GM10847 (cell line): Measurements from ENCODE around the gene CUL1.

Source experiments
- POLR2A ChIP-seq: IDR thresholded peaks from 2 replicates; pipeline ENCODE4 v1.6.1; 2011; ENCODE audit not compliant: insufficient read length; ENCODE audit errors: extremely low read depth

Gene CUL1

DNA sequence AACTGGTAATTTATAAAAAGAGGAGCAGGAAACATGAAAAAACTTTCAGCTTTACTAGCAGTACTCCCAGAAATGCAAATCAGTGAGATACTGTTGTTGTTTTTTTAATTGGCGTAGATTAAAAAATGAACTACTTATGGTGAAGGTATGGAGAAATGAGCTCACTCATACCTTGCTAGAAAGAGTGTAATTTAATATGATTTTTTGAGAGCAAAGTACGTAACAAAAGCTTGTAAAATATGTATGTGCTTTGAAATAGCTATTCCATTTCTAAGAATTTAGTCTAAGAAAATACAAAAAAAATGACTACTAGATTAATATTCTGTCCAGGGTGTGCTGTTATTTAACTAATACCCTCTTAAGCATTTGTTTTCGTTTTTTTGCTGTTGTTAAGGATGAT lies 5.5 kb downstream of the CUL1 start:
- TF ChIP-seq POLR2A: no peak

DNA sequence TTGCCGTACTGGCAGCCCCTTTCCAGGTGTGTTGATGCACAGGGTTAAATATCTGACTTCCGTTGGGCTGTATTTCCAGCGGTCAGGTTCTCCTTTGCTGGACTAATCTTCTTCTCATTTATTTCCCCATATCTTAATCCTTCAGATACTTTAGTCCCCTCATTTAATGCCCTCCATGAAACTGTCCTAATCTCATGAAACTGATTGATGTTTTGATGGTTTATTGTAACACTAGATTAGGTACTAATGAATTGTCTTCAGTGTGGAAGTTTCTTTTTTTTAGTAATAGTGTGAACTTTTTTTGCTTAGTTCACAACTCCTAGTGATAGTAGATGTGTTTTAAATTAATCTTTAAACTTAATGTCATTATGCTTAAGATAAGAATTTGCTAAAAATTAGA lies 6.3 kb downstream of the CUL1 start:
- no peak for TF ChIP-seq POLR2A

DNA sequence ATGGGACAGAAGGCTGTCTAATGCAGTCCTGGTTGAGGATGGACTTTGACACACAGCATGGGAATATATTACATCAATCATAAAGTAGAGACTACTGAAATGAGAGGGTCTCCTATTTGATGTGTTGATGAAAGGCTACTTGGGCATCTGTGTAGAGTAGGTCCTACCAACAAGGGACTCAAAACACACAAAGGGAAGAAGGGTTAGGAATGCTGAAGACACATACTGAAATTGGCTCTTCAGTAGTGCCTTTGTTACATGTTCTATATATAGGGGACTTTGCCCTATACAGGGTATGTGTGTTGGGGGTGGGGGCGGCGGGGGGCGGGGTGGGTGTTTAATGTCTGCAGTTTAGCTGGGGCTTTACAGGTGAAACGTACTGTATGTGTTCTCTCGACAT lies 7.7 kb downstream of the CUL1 start:
- no peak for TF ChIP-seq POLR2A

DNA sequence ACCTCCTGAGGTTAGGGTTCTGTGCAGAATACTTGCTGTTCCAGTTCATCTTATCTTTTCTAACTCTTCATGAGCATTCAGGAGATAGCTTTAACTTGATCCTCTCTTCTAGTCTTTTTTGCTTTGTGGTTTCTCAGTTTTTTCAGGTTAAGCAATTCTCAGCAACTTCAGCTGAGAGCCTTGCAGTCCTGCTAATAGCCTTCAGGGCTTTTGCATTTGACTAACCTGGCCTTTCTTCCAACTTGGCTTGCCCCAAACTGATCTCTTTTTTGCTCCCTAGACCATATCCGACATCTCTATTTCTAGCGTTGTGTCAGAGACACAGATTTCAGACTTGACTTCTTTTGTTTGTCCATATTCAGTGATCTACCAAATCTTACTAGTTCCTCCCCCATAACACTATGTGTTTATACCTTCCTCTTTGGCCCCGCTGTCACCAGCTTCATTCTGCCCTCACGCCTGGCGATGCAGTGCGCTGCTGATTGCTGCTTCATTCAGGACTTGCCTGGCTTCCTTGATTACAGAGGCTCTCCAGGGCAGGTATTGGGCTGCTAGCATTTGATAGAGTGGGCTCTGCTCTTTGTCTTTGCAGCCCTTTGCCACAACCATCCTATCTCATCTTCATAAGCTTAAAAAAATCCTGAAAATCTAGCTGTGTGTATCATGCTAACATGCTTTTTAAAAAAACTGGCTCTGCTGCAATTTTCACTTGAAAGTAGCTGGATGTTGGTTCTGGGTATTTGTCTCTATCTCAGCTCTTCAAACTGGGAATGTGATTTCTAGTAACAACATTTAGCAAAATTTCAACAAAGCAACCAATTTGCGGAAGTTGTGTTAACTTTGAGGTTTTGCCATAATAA lies 9.6 kb downstream of the CUL1 start:
- no peak for TF ChIP-seq POLR2A

DNA sequence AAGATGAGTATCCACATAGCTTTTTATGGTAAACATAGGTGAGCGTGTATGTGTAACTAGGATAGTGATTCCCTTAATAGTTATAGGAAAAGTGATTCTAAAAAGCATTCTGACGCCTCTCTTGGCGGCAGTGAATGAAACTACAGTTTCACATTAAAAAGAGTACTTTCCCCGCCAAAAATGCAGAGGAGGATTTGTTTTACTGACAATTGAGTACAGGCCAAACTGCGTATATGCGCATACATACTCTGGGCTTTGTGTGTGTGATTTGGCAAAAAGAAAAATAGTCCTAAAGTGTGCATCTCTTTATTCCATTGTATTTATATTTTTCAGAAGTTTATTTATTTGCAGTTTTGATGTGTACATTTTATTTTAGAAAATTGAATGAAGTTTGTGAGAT lies 10.3 kb downstream of the CUL1 start:
- TF ChIP-seq POLR2A: no peak

DNA sequence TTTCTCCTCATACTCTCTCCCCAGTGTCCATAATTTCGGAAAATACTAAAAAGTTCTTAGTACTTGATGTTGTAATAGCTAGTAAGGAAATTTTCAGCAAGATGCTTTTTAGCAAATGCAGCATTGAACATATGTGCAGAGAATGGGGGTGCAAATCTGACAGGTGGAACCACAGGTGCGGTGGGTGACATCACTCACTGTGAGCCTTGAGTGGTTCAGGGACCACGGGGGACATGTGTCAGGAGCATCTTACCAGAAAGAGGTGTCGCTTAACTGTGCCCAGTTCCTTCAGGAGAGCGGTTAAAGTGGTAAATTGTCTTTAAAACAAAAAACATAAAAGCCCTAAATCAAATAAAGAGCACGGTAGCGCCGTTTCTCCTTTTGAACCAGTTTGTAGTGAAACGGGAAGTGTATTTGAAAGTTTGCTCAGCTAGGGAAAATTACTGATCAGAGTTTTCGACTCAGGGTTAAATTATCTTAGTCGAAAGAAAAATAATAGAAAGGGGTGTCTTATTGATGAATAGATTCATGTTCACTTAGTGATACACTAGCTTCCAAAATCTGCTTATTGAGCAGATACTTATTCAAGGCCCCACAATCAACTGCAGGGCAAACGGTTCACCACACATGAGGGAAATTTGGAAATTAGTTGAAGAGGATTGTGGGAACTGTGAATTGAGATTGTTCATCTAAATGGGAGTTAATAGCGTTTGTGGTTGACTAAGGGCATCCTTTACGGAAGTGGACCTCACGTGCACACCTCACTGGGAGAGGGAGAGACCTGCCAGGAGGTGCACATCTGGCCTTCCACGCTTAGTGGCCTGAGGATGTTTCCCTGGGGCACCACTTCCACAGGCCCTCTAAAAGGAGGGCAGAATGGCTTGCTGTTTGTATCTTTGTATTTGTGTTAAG lies 12.7 kb downstream of the CUL1 start:
- no peak for TF ChIP-seq POLR2A

DNA sequence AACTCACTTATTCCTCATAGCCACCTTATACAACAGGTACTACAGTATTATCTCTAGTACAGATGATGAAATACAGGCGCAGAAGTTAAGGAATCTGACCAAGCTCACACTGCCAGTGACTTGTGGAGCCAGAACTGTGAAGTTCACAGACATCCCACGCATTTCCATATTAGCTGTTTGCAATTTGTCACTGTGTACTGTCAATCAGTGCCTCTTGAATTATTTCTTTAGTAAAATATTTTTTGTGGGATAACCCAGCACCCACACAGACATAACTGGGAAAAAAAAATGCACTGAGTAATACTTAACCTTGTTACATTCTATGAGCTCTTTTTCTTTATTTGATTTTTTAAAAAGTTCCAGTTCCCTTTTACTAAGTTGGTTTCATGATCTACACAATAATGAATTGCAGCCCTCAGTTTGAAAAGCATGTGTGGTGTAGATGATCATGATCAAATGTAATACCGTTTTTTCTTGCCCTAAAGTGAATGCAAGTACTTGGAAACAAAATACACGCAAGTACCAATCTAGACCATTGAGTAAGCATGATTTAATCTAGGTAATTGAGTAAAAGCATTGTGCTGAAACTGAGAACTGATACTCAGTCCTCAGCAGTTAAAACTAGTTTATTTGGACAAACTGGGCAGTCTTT lies 14.1 kb downstream of the CUL1 start:
- no peak for TF ChIP-seq POLR2A

DNA sequence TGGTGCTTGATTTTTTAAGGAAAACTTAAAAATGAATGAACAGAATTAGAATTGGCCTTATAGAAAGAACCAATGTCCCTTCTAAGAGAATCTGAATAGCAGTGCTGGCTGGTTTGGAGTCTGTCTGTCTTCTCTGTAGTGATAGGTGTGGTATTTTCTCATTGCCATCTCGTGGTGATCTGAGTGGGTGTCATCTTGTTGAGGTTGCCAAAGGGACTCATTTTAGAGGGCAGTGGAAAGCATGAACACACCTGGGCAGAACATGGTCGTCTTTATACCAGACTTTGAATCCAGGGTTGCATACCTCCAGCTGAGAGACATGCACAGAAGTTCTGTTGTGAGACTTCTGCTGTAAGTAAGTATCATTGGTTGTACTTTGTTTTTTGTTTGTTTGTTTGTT lies 15.8 kb downstream of the CUL1 start:
- TF ChIP-seq POLR2A: no peak

DNA sequence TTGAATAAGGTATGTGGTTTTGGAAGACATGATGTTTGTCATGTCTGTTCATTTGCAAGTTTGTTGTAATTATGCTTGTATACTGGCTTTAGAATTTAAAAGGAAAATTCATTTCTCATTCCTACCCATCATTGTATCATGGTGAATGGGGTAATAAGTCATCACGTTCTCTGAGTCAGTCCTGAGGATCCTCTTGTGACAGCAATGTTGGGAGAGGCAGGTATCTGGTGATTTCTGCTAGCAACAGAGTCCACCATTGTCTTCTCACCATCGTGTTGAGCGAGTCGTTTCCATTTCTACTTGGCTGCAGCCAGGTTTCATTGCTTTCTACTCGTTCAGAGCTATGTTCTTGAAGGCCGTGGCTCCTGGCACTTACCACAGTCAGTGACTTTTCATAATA lies 16.3 kb downstream of the CUL1 start:
- TF ChIP-seq POLR2A: no peak

DNA sequence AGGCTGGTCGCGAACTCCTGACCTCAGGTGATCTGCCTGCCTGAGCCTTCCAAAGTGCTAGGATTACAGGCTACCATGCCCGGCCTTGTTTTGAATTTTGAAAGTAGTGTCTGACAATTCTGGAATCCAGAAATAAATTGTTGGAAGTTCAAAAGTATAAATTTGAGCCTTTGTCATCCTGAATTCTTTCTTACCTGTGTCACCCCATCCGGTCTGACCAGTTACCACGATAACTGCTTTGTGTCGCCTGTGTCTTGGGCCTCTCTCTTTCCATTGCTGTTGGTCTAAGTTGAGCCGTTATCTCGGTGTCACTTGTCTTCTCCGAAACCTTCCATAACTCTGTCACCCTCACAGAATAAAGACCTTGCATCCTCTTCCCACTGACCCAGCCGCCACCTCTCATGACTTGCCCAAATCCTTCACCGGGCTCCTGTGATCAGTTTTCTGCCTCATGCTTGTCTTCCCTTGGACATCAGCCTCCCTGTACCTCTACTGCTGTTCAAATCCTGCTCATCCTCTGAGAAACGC lies 18.6 kb downstream of the CUL1 start:
- TF ChIP-seq POLR2A: no peak

DNA sequence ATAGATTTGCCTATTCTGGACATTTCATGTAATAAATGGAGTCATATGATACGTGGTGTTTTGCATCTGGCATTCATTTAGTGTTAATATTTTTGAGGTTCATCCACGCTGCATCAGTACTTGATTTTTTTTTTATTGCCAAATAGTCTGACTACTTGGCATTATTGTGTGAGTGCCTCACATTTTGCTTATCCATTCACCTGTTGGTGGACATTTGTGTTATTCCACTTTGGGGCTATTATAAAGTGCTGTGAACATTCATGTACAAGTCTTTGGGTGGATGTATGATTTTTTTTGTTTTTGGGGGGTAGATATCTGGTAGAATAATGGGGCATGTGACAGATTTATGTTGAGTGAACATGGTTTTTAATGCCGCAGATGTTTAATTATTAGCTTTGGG lies 19.7 kb downstream of the CUL1 start:
- TF ChIP-seq POLR2A: no peak

DNA sequence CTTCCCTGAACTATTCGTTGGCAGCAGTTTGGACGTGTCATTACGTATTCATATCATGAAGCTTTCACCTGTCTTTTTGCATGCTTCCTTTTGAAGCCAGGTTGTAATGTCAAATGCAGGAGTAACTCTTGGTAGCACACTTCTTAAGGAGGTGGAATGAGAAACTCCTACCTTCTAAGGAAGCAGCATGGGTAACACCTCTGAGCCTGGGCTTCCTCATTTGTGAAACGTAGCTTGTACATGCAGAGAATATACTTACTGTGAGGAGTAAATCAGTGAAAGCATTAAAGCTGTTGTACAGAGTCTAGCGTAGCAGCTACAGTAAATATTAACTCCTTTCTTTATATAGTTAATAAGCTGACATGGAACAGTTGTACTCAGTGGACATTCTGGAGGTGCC lies 21.1 kb downstream of the CUL1 start:
- no peak for TF ChIP-seq POLR2A

DNA sequence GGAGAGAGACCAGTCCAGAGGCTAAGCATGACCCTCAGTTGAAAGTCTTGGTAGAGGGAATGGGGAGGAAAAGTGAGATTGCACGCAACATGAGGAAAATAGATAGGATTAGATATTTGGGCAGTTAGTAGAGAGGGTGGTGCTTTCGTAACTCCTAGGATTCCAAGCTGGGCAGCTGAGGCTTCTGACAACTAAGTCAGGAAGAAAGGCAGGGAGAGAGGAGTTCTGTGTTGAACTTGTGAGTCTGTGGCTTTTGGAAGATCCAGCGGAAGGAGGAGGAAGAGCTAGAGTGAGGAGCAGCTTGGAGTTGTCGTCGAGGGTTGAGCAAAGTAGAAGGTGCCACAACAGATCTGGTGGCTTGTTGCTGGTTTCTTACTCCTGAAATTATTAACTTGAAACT lies 21.8 kb downstream of the CUL1 start:
- no peak for TF ChIP-seq POLR2A

DNA sequence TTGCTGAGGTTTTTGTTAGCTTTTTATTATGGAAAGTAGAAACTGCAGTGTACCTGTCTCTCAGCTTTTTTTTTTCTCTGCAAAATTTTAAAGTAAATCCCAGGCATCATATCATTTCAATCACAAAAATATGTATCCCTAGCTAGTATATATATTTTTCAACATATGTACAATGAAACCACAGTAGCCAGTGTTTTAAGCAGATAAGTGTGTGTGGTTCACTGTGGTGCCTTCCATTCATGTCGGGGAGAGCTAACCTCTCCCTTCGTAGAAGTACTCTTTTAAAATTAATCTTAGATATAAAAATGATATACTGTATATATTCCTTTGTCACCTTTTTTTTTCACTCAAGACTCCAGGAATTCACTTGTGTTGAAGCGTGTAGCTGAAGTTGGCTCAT lies 22.7 kb downstream of the CUL1 start:
- no peak for TF ChIP-seq POLR2A

DNA sequence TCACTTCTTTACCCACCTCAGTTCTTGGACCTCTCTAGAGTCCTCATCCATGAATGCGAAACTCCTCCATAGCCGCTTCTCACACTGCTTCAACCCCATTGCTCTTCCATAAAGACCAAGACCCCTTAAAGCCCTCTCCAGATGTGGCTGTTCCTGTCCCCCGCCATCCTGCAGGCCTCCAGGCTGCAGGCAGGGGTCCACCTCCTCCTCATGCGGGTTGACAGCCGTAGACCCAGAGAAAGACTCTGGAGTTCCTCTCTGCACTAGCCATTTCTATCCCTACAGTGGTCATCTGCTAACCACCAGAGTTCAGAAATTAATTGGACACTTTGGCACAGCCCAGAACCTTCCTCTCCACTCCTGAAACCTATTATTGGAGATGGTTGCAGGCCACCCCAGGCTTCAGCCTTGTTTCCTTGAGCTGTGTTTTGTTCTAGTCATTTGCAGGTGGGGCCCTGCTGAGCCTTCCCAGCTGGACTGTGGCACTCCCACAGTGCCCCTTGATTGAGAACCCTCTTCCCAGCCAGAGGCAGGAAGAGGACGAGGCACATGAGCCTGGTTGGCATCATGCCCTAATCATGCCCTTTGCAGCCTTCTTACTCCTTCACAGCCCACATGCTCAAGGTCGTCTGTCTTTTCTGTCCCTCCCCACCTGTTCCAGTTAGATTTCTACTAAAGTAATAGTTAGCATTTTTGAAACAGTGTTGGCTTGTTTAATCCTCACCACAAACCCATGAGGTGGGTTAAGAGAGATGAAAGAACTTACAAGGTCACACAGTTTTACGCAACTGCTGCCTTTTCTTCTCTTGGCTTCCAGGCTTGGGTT lies 23.9 kb downstream of the CUL1 start:
- no peak for TF ChIP-seq POLR2A

DNA sequence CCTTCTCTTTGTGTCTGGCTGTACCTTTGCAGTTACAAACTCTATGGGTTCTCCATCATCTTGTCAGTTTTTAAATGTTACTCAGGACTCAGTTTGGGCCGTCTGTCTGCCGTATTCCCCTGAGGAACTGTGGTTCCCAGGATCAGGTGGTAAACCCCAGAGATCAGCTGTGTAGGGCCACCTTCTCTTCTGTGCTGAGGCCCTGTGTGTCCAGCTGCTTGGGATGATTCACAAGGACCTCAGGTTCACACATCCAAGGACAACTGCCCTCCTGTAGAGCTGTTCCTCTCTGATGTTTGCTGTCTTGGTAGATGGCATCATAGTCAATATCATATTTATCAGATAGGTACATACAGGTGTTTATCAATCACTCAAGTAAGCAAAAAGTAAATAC lies 24.5 kb downstream of the CUL1 start:
- TF ChIP-seq POLR2A: no peak
